WI38 (cell line): ENCODE results near the gene C1GALT1.
A peak's percentile ranks its signal among the peaks of the same experiment; 100 is the strongest.

Experiments used
- H3K4me3 ChIP-seq: 2 replicates; pipeline ENCODE4 v1.5.1; 2011; ENCODE audit warnings: low read depth, mild to moderate bottlenecking, control low read depth, low read length
- CTCF ChIP-seq: IDR thresholded peaks from 2 replicates; pipeline ENCODE4 v1.5.1; 2012; ENCODE audit warnings: low read depth, mild to moderate bottlenecking, control low read depth, low read length

C1GALT1 gene

GRCh38 chr7:7180725-7181449 is 1.5 kb upstream of the C1GALT1 start:
- no peak for TF ChIP-seq CTCF
- peak overlapping the region; percentile 70 for H3K4me3 ChIP-seq

GRCh38 chr7:7181519-7182155 is 707 bp upstream of the C1GALT1 start:
- no peak for TF ChIP-seq CTCF
- peak overlapping the region; percentile 70 for H3K4me3 ChIP-seq

- TF ChIP-seq CTCF: no peak
- peak overlapping the region; percentile 91 for H3K4me3 ChIP-seq
These were observed 905 bp downstream of the C1GALT1 start for GRCh38 chr7:7183061-7183837.

- peak overlapping the region; percentile 91 for H3K4me3 ChIP-seq
- no peak for TF ChIP-seq CTCF
These were observed 1.6 kb downstream of the C1GALT1 start for GRCh38 chr7:7183838-7184463.

GRCh38 chr7:7185371-7185989 is 3.1 kb downstream of the C1GALT1 start:
- H3K4me3 ChIP-seq: no peak overlapping the region
- TF ChIP-seq CTCF: no peak

GRCh38 chr7:7188091-7188490 is 5.7 kb downstream of the C1GALT1 start:
- TF ChIP-seq CTCF: no peak
- H3K4me3 ChIP-seq: no peak overlapping the region
